Right ventricle myocardium inferior (tissue), 1 donor: ENCODE data around the gene PRAMEF5. TPM values are rescaled to one million over a fixed set of nuclear protein-coding genes. Genes with fewer than 3 reads are reported as not detected.
"Not testable (repeated sequence)": the region's sequence is repeated elsewhere in the genome, so short reads cannot be mapped to it uniquely, and the experiment has no call there.

Source experiments
- ATAC-seq: fragments of 200-7000 bp; cut with Tn5 transposase; one replicate; pipeline ENCODE4 v1.9.1; 2020; ENCODE audit warnings: mild to moderate bottlenecking, moderate library complexity
- DNase-seq: peaks from one replicate; pipeline ENCODE4 v3.0.0; 2021; ENCODE audit errors: missing footprints
- intact Hi-C: fragments of 100-400 bp; cut with DNase I; formaldehyde crosslinking; loops from one replicate; pipeline ENCODE4 v1.11.0; 2022
- total RNA-seq: library from RNA; stranded (reverse); fragmentation: NEBNext Ultra II Directional; extraction: Animal tissue kit (Norgen Biotek cat#: 25700); gene quantifications from one replicate; pipeline ENCODE4 v1.2.1, GENCODE V29; 2021
- donor health status: DM: no; HTN: yes; CAD: no; lungs with severe emphysema.

The PRAMEF5 gene
- total RNA-seq, 1 donor from 2014 or later, result not detected

DNA sequence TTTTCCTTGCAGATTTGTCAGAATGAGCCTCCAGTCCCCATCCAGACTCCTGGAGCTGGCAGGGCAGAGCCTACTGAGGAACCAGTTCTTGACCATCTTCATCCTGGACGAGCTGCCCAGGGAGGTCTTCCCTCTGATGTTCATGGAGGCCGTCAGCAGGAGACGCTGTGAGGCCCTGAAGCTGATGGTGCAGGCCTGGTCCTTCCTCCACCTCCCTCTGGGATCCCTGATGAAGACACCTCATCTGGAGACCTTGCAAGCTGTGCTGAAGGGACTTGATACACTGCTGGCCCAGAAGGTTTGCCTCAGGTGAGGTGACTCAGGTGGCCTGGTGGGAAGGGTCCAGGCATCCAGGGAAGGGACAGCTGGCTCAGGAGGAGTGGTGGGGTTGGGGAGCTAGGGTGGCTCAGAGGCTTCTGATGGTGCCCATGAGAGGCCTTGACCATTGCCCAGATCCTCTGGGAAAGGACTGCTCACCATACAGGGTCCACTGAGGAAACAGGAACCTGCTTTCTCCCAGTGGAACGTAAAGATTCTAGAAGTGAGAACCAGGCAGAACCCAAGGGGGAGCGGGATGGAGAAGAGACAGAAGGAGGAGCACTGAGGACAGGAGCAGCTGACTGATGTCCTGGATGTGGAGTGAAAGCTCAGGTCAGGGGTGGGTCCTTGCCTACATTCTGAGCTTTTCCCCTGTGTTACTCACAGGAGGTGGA is 8.0 kb upstream of the PRAMEF5 start:
- ATAC-seq, intact Hi-C loops, DNase-seq: not testable (repeated sequence)

DNA sequence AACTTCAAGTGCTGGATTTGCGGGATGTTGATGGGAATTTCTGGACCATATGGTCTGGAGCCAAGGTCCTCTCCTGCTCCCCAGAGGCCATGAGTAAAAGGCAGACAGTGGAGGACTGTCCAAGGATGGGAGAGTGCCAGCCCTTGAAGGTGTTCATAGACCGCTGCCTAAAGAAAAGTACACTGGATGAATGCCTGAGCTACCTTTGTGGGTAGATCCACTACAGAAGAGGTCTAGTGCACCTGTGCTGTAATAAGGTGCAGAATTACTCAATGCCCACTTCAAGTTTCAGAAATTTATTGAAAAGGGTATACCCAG is 7.5 kb upstream of the PRAMEF5 start:
- DNase-seq, ATAC-seq, intact Hi-C loops: not testable (repeated sequence)

DNA sequence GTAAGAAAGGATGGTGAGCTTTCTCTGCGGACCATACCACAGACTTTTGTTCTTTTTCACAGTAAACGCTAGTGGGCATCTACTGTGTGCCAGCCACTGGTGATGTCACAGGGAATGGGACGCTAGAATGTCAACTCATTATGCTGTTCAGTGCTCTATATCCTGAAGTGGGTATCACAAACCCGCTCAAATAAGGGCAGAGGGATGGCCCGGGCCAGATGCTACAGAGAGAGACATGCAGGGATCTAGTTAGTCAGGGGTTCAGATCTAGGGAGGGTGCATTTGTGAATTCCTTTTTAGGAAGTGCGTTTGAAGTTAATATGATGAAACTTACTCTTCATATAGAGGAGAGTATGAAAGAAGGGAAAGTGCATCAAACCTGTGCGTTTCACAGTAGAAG is 6.9 kb upstream of the PRAMEF5 start:
- ATAC-seq, DNase-seq, intact Hi-C loops: not testable (repeated sequence)

DNA sequence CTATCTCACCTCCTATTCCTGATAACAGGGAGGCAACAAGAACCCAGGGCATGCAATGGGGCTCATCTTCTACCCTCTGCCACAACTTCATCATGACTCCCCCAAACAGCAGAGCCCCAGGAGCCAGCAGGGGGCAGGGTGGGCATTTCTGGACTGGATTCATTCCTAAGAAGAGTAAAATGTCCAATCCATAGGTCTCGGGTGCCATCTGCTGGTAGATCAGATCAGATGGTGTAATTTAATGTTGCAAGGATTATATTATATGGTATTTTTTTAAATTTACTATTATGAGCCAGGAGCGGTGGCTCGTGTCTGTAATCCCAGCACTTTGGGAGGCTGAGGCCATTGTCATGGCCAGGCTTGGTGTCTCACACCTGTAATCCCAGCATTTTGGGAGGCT is 11.1 kb downstream of the PRAMEF5 start:
- intact Hi-C loops, DNase-seq, ATAC-seq: not testable (repeated sequence)

DNA sequence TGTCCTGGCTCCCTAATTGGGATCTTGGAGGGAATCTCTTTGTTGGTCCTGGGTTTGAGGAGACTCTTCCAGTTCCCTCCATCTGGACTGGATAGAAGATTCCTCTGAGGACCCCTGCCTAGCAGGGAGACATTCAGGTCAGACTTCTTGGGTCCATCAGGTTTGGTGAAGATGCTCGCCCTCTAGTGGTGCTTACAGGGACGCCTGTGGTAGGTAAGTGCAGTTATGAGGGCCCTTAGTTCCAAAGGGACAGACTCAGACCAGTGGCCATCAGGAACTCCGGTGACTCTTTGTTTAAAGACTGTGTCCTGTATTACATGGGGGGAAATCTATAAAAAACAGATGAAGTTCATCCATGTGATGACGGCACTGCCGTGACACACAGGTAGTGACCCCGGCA is 23.0 kb downstream of the PRAMEF5 start:
- intact Hi-C loops, ATAC-seq, DNase-seq: not testable (repeated sequence)

DNA sequence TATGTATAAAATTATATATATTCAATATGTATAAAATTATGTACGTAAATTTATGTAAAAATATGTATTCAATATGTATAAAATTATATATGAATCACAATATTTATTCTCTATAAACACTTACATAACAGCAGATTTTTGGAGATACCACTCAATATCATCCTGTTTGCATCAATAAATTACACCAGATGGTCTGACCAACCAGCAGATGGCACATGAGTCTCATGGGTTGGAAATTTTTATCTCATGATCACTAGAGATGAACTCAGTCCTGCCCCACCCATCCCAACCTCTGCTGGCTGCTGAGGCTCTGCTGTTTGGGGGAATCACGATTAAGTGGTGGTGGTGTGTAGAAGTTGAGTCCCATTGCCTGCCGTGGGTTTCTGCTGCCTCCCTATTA is 25.6 kb downstream of the PRAMEF5 start:
- DNase-seq, intact Hi-C loops, ATAC-seq: not testable (repeated sequence)

DNA sequence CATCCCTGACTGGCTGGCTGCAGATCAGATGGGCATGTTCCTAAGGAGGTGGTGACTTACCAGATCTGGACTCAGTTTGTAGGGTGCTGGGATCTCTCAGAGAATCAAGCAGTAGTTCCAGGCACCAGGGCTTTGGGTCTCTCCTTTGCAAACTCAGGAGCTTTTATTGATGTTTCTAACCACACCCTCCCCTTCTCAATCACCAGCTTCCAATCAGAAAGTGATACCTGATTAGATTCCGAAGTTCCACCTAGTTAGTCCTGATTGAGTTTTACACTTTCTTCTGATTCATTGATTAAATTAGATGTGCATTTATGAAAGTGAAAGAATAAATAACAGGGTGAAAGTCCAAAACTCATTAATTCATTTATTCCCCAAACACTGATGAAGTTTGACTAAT is 31.0 kb downstream of the PRAMEF5 start, which contains the start of gene PRAMEF8:
PRAMEF8 (minus strand) TSS at position 101 of the 400 bp plus-strand sequence. CDS start 1,046 bp downstream, outside the sequence.
- intact Hi-C loops, ATAC-seq, DNase-seq: not testable (repeated sequence)

DNA sequence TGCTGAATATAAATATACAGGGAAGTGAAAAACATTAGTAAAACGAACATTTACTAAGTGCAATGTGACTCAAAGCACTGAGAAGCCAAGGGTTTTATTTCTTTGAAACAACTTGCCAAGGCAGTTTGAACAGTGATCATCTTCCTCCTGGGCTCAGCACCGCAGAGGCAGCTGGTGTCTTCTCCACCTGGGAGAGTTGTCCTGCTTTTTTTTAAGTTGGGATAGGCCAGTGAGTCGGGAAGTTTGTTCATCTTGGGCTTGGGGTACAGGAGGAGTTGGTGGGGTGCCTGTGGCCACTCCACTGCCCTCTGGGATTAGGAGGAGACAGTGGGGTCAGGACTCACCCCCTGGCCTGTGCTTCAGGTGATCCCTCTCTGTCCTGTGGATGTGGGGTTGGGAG is 35.0 kb downstream of the PRAMEF5 start:
- DNase-seq, intact Hi-C loops, ATAC-seq: not testable (repeated sequence)

DNA sequence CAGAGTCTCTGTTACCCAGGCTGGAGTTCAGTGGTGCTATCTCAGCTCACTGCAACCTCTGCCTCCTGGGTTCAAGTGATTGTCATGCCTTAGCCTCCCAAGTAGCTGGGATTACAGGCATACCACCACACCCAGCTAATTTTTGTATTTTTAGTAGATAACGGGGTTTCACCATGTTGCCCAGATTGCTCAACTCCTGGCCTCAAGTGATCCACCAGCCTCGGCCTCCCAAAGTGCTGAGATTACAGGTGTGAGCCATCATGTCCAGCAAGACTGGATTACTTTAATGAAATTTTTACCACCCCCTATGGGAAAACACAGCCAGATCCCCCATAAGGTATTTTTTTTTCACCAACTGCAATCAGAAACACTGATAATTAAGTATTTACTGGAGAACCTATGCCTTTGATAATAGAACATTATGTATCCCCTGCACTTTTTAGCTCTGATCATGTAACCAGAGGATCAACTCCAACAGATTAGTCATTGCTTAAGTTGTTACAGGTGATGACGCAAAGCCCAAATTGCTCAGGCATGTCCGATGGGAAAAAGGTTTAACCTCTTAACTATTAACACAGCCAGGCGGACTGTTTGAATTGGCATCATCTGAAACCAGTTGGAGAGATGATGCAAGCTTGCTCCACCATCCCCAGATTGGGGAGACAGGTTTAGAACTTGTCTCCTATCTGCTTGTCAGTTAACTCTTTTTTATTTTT is 43.4 kb downstream of the PRAMEF5 start:
- ATAC-seq, intact Hi-C loops, DNase-seq: not testable (repeated sequence)

DNA sequence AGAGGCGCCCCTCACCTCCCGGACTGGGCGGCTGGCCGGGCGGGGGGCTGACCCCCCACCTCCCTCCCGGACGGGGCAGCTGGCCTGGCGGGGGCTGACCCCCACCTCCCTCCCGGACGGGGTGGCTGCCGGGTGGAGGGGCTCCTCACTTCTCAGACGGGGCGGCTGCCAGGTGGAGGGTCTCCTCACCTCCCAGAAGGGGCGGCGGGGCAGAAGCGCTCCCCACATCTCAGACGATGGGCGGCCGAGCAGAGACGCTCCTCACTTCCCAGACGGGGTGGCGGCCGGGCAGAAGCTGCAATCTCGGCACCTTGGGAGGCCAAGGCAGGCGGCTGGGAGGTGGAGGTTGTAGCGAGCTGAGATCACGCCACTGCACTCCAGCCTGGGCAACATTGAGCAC is 44.7 kb downstream of the PRAMEF5 start:
- DNase-seq, intact Hi-C loops, ATAC-seq: not testable (repeated sequence)

DNA sequence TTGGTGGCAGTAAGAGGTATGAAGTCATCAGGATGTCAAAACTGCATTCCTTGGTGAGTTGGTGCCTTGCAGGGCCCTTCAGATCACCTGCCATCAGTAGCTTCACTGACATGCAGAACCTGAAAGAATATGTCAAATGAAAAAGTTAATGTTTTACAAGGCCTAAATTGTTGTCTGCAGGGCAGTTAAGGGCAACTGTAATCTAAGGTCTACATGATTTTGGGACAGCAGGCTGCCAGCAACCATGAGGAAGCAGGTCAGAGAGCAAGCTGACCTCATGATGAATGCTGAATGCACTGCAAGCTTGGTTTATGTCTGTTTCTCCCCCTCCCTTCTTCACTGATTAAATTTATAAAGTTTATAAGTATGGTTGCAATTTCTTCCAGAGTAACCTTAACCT is 48.2 kb downstream of the PRAMEF5 start:
- ATAC-seq, DNase-seq, intact Hi-C loops: not testable (repeated sequence)

DNA sequence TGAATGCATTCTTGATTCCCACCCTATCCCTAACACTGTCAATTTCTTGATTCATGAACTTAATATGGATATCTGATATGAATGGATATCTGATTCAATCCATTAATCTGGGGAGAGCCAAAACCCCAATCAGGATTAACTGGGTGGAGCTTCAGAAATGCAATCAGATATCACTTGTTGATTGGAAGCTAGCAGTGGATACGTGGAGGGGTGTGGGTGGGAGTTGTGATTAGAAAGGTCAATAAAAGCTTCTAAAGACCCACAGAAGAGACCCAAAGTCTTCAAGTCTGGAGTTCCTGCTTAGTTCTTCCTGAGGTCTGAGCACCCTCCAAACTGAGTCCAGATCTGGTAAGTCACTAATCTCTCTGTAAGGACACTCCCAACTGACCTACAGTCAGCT is 49.2 kb downstream of the PRAMEF5 start, which contains the start of gene PRAMEF33:
PRAMEF33 (plus strand) TSS at position 301 of the 400 bp plus-strand sequence. CDS start 2,416 bp downstream, outside the sequence.
- ATAC-seq, intact Hi-C loops, DNase-seq: not testable (repeated sequence)

Other genes with a start within 250 kb of the PRAMEF5 start
- gene PRAMEF27, start 197.6 kb upstream of the PRAMEF5 start, total RNA-seq, result not detected
- not detected for gene HNRNPCL3, start 193.4 kb upstream of the PRAMEF5 start, total RNA-seq
- gene PRAMEF25, start 183.4 kb upstream of the PRAMEF5 start, total RNA-seq, result not detected
- gene HNRNPCL2, start 137.3 kb upstream of the PRAMEF5 start, total RNA-seq, result not detected
- gene PRAMEF26, start 98.2 kb upstream of the PRAMEF5 start, total RNA-seq, result not detected
- gene HNRNPCL4, start 88.6 kb upstream of the PRAMEF5 start, total RNA-seq, result not detected
- not detected for gene PRAMEF9, start 82.3 kb upstream of the PRAMEF5 start, total RNA-seq
- not detected for gene PRAMEF13, start 52.8 kb upstream of the PRAMEF5 start, total RNA-seq
- gene PRAMEF18, start 28.0 kb upstream of the PRAMEF5 start, total RNA-seq, result not detected
- not detected for gene PRAMEF8, start 30.9 kb downstream of the PRAMEF5 start, total RNA-seq
- gene PRAMEF33, start 49.3 kb downstream of the PRAMEF5 start, total RNA-seq, result not detected
- not detected for gene PRAMEF15, start 61.4 kb downstream of the PRAMEF5 start, total RNA-seq
- not detected for gene PRAMEF14, start 92.9 kb downstream of the PRAMEF5 start, total RNA-seq
- not detected for gene PRAMEF19, start 117.7 kb downstream of the PRAMEF5 start, total RNA-seq
- gene PRAMEF17, start 135.4 kb downstream of the PRAMEF5 start, total RNA-seq, result not detected
- not detected for gene PRAMEF20, start 156.3 kb downstream of the PRAMEF5 start, total RNA-seq